Panc1 (cell line): Measurements from ENCODE around the gene WTAP. TPM values are rescaled to one million over a fixed set of nuclear protein-coding genes. Genes with fewer than 3 reads are reported as not detected.

Experiments
- ATAC-seq: fragments of 200-7000 bp; cut with Tn5 transposase; 2 replicates; pipeline ENCODE4 v1.9.1; 2020; ENCODE audit warnings: mild to moderate bottlenecking, moderate library complexity
- Bru-seq: library from RNA; stranded (reverse); fragments of 400-500 nt; gene quantifications from one replicate; lab custom pipeline; 2021; lab: Mats Ljungman, UMichigan
- BruChase-seq, 2 experiments: library from RNA; stranded (reverse); fragments of 400-500 nt; gene quantifications; one replicate each; lab custom pipeline; 2021; lab: Mats Ljungman, UMichigan
- BruUV-seq: library from RNA; stranded (reverse); fragments of 400-500 nt; replicated peaks from 2 replicates; lab custom pipeline; 2021; lab: Mats Ljungman, UMichigan
- CTCF ChIA-PET: fragments of 300-600 bp; sonication (Branson Sonifier 250); formaldehyde crosslinking; loops from one replicate; lab custom pipeline; 2022; ENCODE audit warnings: antibody characterized with exemption; lab: Charles Lee
- POLR2A ChIA-PET: fragments of 300-600 bp; sonication (Branson Sonifier 250); formaldehyde crosslinking; loops from one replicate; lab custom pipeline; 2022; ENCODE audit warnings: antibody characterized with exemption; lab: Charles Lee
- DNase-seq: peaks from one replicate; pipeline ENCODE4 v3.0.0-alpha.2; 2010; ENCODE audit warnings: low read depth, low spot score
- H3K27ac ChIP-seq: 2 replicates; pipeline ENCODE4 v1.5.1; 2011; ENCODE audit warnings: mild to moderate bottlenecking, low read length, inconsistent platforms
- H3K27me3 ChIP-seq: fragments of 200-500 bp; sonication (Bioruptor generic); 2 replicates; pipeline ENCODE4 v1.6.0; 2014; ENCODE audit warnings: low read length, inconsistent platforms; ENCODE audit not compliant: control insufficient read depth, insufficient read depth
- H3K36me3 ChIP-seq: fragments of 200-500 bp; sonication (Bioruptor generic); 2 replicates; pipeline ENCODE4 v1.5.1; 2014; ENCODE audit warnings: inconsistent platforms, mild to moderate bottlenecking, low read length, moderate library complexity; ENCODE audit not compliant: control insufficient read depth, insufficient read depth
- H3K4me1 ChIP-seq: 2 replicates; pipeline ENCODE4 v1.5.1; 2011; ENCODE audit warnings: inconsistent platforms, mild to moderate bottlenecking, low read length, moderate library complexity; ENCODE audit not compliant: control insufficient read depth, insufficient read depth
- H3K4me3 ChIP-seq, 2 experiments: 2 replicates each; pipeline ENCODE4 v1.5.1; 2011 to 2012; ENCODE audit warnings: low read depth in 2 of 2, low read length in 2 of 2, mild to moderate bottlenecking in 2 of 2, inconsistent platforms in 1 of 2, moderate library complexity in 1 of 2
- H3K9me3 ChIP-seq: fragments of 200-500 bp; sonication (Bioruptor generic); 2 replicates; pipeline ENCODE4 v1.5.1; 2014; ENCODE audit warnings: low read depth, mild to moderate bottlenecking, inconsistent platforms, low read length, moderate library complexity; ENCODE audit not compliant: control insufficient read depth, insufficient read depth
- CTCF ChIP-seq: fragments of 450-650 bp; IDR thresholded peaks from 2 replicates; pipeline ENCODE4 v1.5.1; 2017; ENCODE audit warnings: mild to moderate bottlenecking
- POLR2AphosphoS5 ChIP-seq: IDR thresholded peaks from 2 replicates; pipeline ENCODE4 v1.6.1; 2012; ENCODE audit warnings: mild to moderate bottlenecking, low read depth, low read length, moderate library complexity
- REST ChIP-seq, 2 experiments: IDR thresholded peaks; 2 replicates each; pipeline ENCODE4 v1.6.1; 2011 to 2012; ENCODE audit warnings: low read depth in 2 of 2, control low read depth in 1 of 2, low read length in 1 of 2, mild to moderate bottlenecking in 1 of 2, moderate library complexity in 1 of 2; ENCODE audit not compliant: insufficient read depth in 1 of 2
- SIN3A ChIP-seq: IDR thresholded peaks from 2 replicates; pipeline ENCODE4 v1.6.1; 2012; ENCODE audit warnings: low read depth, mild to moderate bottlenecking, low read length, moderate library complexity, borderline replicate concordance; ENCODE audit not compliant: insufficient read depth
- TCF7L2 ChIP-seq: IDR thresholded peaks from 2 replicates; pipeline ENCODE4 v1.6.1; 2011; ENCODE audit warnings: mild to moderate bottlenecking, low read depth, low read length, inconsistent platforms
- in situ Hi-C: cut with HindIII; loops from 2 replicates; pipeline ENCODE4 v1.10.0; 2016; ENCODE audit warnings: low sequenced_read_pairs, low pct_unique_long_range_greater_than_20kb
- intact Hi-C: fragments of 100-400 bp; cut with micrococcal nuclease; formaldehyde crosslinking; loops from one replicate; pipeline ENCODE4 v1.10.0; 2022; ENCODE audit not compliant: unreplicated experiment
- long read RNA-seq: library from polyadenylated mRNA; unstranded; transcript quantifications from one replicate; pipeline ENCODE4 v2.0.0, GENCODE V29; 2021; ENCODE audit not compliant: unreplicated experiment
- polyA plus RNA-seq: library from polyadenylated mRNA; unstranded; fragments of >200 nt; gene quantifications from one replicate; pipeline ENCODE4 v1.2.1, GENCODE V29; 2012; ENCODE audit warnings: missing spikeins; ENCODE audit not compliant: insufficient read length
- total RNA-seq: library from RNA; stranded (reverse); gene quantifications from one replicate; pipeline ENCODE4 v1.2.1, GENCODE V29; 2021; ENCODE audit not compliant: unreplicated experiment

Gene WTAP
- 112 TPM for total RNA-seq
- polyA plus RNA-seq = 51.1 TPM
- Bru-seq, nascent RNA = percentile 98 among the genes with signal in this experiment
- BruChase-seq, experiment 1, labeled RNA remaining after a 2-hour chase = percentile 97 among the genes with signal in this experiment
- BruChase-seq, experiment 2, labeled RNA remaining after a 6-hour chase = percentile 91 among the genes with signal in this experiment
- long read RNA-seq, transcript WTAP-207 (7 exons, 1,430 nt) = minor isoform, 7 of 184 reads
- long read RNA-seq, transcript WTAP-201 (6 exons, 1,622 nt) = major isoform, 64 of 184 reads
- long read RNA-seq, transcript WTAP-206 (8 exons, 2,109 nt) = minor isoform, 41 of 184 reads
- long read RNA-seq, transcript WTAP-202 (8 exons, 3,656 nt) = minor isoform, 25 of 184 reads
- long read RNA-seq, partial matches to known transcripts = 31 of 184 reads
- long read RNA-seq, other reads (novel, unspliced or antisense) = 12 of 184 reads

DNA sequence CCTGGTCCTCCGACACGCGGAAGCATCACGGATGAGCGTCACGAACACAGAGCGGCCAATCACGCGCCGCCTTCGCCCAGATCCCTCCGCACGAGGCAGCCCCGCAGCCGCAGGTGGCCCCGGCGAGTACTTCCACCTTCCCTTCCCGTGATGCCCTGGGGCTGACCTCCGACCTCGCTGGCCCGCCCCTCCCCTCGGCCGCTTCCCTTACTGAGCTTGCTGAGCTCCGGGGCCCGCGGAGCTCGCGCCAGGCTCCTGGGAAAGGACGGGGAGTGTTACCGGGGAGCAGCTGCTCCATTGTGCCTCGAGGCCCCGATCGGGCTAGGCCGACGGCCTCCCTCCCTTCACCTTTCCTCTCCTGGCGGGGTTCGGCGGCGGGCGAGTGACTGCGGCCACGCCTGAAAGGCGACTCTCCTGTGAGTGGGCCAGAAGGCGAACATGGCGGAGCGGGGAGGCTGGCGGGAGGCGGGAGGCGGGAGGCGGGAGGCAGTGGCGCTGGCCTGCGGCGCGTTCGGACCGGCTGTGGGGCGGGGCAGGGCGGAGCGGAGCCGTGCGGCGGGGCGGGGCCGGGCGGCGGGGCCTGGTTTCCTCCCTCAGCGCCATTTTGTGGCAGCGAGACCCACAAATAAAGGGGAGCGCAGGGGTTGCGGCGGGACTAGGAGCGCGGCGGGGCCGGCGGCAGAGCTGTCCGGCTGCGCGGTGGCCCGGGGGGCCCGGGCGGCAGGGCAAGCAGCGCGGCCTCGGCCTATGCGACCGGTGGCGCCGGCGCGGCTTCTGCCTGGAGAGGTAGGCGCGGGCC, at the start of gene WTAP:
WTAP (plus strand) TSS at position 589 of the 799 bp plus-strand sequence. CDS start 8,760 bp downstream, outside the sequence.
- peak; percentile 64 for DNase-seq
- H3K27me3 ChIP-seq = no peaks in the 10 kb centered on the region
- peak within 1 kb of the TSS; percentile 100 for H3K27ac ChIP-seq
- H3K4me1 ChIP-seq = peaks cover 30% of the 10 kb centered on the region
- ATAC-seq = peak; percentile 94
- intact Hi-C loops = loop anchor here (5.0 kb wide), 1 partner anchor 35 kb away; the partner anchor contains the start of gene SOD2
- peak within 1 kb of the TSS; percentile 85 to 96 for H3K4me3 ChIP-seq
- BruUV-seq = no TSS peak
- TF ChIP-seq REST (IDR thresholded peaks at IDR 0.05; ENCODE audit: insufficient read depth in 1 of 2, low read depth in 2 of 2, low read length in 1 of 2) (peak in 1 of 2 experiments; percentile 64; a peak in 1 of 4 replicates), POLR2AphosphoS5 (peak; percentile 97), TCF7L2 (peak; percentile 69; the same call in 1 of the 2 replicates), CTCF (no peak), SIN3A (peak; percentile 88; the same call in 1 of the 2 replicates)
- CTCF ChIA-PET = interaction anchor here (0.6 kb wide), 3 partner anchors 25 to 727 kb away, joined by 3 to 4 read pairs (median 3); partner anchors contain the start of gene RSPH3
- in situ Hi-C loops = no loop called here
- POLR2A ChIA-PET = interaction anchor here (0.6 to 1.8 kb wide), 10 partner anchors 28 to 1726 kb away, joined by 3 to 18 read pairs (median 4); partner anchors contain the start of genes ACAT2, MRPL18 and SOD2
- H3K9me3 ChIP-seq = no peaks in the 10 kb centered on the region
- peaks cover 23% of the 10 kb centered on the region for H3K36me3 ChIP-seq

DNA sequence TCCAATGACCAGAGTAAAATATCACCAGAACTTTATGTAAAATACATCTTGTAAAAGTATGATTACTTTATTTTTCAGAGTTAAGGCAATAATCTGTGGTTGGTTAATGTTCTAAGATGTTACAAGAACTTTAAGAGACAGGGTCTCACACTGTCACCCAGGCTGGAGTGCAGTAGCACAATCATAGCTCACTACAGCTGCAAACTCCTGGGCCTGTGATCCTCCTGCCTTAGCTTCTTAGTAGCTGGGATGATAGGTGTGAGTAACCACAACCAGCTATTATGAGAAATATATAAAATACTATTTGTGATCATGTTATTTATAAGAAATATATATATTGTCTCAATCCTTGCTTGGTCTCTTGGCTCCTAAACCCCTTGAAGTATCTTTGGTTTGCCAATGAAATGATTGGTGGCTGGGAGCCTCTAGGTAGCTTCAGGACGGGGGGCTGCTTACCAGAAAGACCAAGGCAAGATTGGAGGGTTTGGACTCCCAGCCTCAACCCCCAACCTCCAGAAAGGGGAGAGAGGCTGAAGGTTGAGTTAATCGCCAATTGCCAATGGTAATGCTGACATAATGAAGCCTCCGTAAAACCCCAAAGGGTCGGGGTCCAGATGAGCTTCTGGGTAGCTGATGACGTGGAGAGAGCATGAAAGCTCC, 49.7 kb upstream of the WTAP start:
- intact Hi-C loops = no loop called here
- H3K27me3 ChIP-seq = no peaks in the 10 kb centered on the region
- in situ Hi-C loops = no loop called here
- H3K4me1 ChIP-seq = no peaks in the 10 kb centered on the region
- peaks cover 5% of the 10 kb centered on the region; the same call in 1 of the 2 replicates for H3K36me3 ChIP-seq
- no peak for ATAC-seq
- H3K9me3 ChIP-seq = no peaks in the 10 kb centered on the region
- BruUV-seq = no TSS peak
- ChIA-PET CTCF (no interaction called here), POLR2A (interaction anchor here (0.6 kb wide), 1 partner anchor 455 kb away, joined by 13 read pairs; no protein-coding TSS in a partner anchor)
- DNase-seq = no peak
- H3K4me3 ChIP-seq = no peak overlapping the region
- no peak overlapping the region for H3K27ac ChIP-seq
- TF ChIP-seq REST (IDR thresholded peaks at IDR 0.05; ENCODE audit: insufficient read depth in 1 of 2, low read depth in 2 of 2, low read length in 1 of 2) = no peak
- TF ChIP-seq POLR2AphosphoS5 = no peak
- TF ChIP-seq CTCF = no peak
- TF ChIP-seq TCF7L2 = no peak
- TF ChIP-seq SIN3A = no peak
